Measurements from ENCODE around the gene KRT35. TPM values are rescaled to one million over a fixed set of nuclear protein-coding genes. Genes with fewer than 3 reads are reported as not detected.

KRT35 gene
- total and polyA plus RNA-seq, 7 donors, result not detected

- Histone ChIP-seq H3K4me3 (no peak within 1 kb of the TSS), H3K36me3 (no peaks in the 10 kb centered on the region), H3K27me3 (peaks cover 0 to 7% (median 4%) of the 10 kb centered on the region in 3 donors), H3K27ac (no peak within 1 kb of the TSS), H3K9me3 (no peaks in the 10 kb centered on the region), H3K4me1 (no peaks in the 10 kb centered on the region)
- DNase-seq, result no peak
- TF ChIP-seq POLR2A (IDR thresholded peaks at IDR 0.05) (no peak), CTCF (IDR thresholded peaks at IDR 0.05) (no peak), EP300 (IDR thresholded peaks at IDR 0.05) (no peak), POLR2AphosphoS5 (IDR thresholded peaks at IDR 0.05) (no peak)
- 74 to 77% methylated on average over 8 of the region's 8 CpGs for WGBS, 2 donors
- intact Hi-C loops (cut with DNase I), result no loop called here
Measured at GRCh38 chr17:41518789-41519449, 38.0 kb upstream of the KRT35 start, which contains the start of gene KRT15. Gene KRT15, minus strand, starts transcription at chr17:41518890. Its CDS starts 63 bp downstream, at chr17:41518827.

GRCh38 chr17:41518031-41518430 lies 37.1 kb upstream of the KRT35 start:
- H3K4me1 ChIP-seq, result no peaks in the 10 kb centered on the region
- no peak for DNase-seq
- TF ChIP-seq POLR2A (IDR thresholded peaks at IDR 0.05) (no peak), EP300 (IDR thresholded peaks at IDR 0.05) (no peak), CTCF (IDR thresholded peaks at IDR 0.05) (no peak), POLR2AphosphoS5 (IDR thresholded peaks at IDR 0.05) (no peak)
- no peaks in the 10 kb centered on the region for H3K36me3 ChIP-seq
- H3K4me3 ChIP-seq, result no peak overlapping the region
- no peaks in the 10 kb centered on the region for H3K9me3 ChIP-seq
- H3K27ac ChIP-seq, result no peak overlapping the region
- 90 to 92% methylated on average over 3 of the region's 3 CpGs for WGBS, 2 donors
- peaks cover 0 to 7% (median 4%) of the 10 kb centered on the region in 3 donors for H3K27me3 ChIP-seq
- intact Hi-C loops (cut with DNase I), result no loop called here

- H3K4me1 ChIP-seq, result no peaks in the 10 kb centered on the region
- no peak overlapping the region for H3K4me3 ChIP-seq
- WGBS, 2 donors, result 92 to 95% methylated on average over 14 of the region's 14 CpGs
- H3K36me3 ChIP-seq, result no peaks in the 10 kb centered on the region
- no peak overlapping the region for H3K27ac ChIP-seq
- intact Hi-C loops (cut with DNase I), result no loop called here
- peaks cover 0 to 4% (median 3%) of the 10 kb centered on the region in 3 donors for H3K27me3 ChIP-seq
- DNase-seq, result no peak
- no peaks in the 10 kb centered on the region for H3K9me3 ChIP-seq
- TF ChIP-seq EP300 (IDR thresholded peaks at IDR 0.05) (no peak), POLR2A (IDR thresholded peaks at IDR 0.05) (no peak), CTCF (IDR thresholded peaks at IDR 0.05) (no peak)
Measured at GRCh38 chr17:41516830-41517283, 35.9 kb upstream of the KRT35 start.

- 88 to 93% methylated on average over 14 of the region's 14 CpGs for WGBS, 2 donors
- no peak for DNase-seq
- H3K9me3 ChIP-seq, result no peaks in the 10 kb centered on the region
- H3K27me3 ChIP-seq, result peaks cover 0 to 4% (median 0%) of the 10 kb centered on the region in 3 donors
- H3K4me1 ChIP-seq, result no peaks in the 10 kb centered on the region
- no peaks in the 10 kb centered on the region for H3K36me3 ChIP-seq
- TF ChIP-seq POLR2A (IDR thresholded peaks at IDR 0.05), result no peak
- no peak for TF ChIP-seq EP300 (IDR thresholded peaks at IDR 0.05)
- no peak for TF ChIP-seq POLR2AphosphoS5 (IDR thresholded peaks at IDR 0.05)
- TF ChIP-seq CTCF (IDR thresholded peaks at IDR 0.05), result no peak
- H3K4me3 ChIP-seq, result no peak overlapping the region
- H3K27ac ChIP-seq, result no peak overlapping the region
- intact Hi-C loops (cut with DNase I), result no loop called here
Measured at GRCh38 chr17:41516147-41516829, 35.3 kb upstream of the KRT35 start.
